ENCODE measurements around the gene PNPLA7.
"Not testable (repeated sequence)": the region's sequence is repeated elsewhere in the genome, so short reads cannot be mapped to it uniquely, and the experiment has no call there.

The PNPLA7 gene

GRCh38 chr9:137459152-137459600 lies 91.0 kb downstream of the PNPLA7 start, which contains the start of gene NSMF:
Gene NSMF, minus strand, starts transcription at chr9:137459334. Its CDS starts 232 bp downstream, at chr9:137459102.
- DNase-seq = peak; percentile 93 to 97

GRCh38 chr9:137458194-137459151 lies 91.7 kb downstream of the PNPLA7 start:
- DNase-seq = no peak

- DNase-seq = no peak
Measured at GRCh38 chr9:137457406-137458193, 92.6 kb downstream of the PNPLA7 start.

- no peak for DNase-seq
Measured at GRCh38 chr9:137456864-137457405, 93.3 kb downstream of the PNPLA7 start.

- DNase-seq = no peak
Measured at GRCh38 chr9:137456061-137456863, 93.9 kb downstream of the PNPLA7 start.

GRCh38 chr9:137455359-137455991 lies 94.7 kb downstream of the PNPLA7 start:
- no peak for DNase-seq

GRCh38 chr9:137454597-137455358 lies 95.4 kb downstream of the PNPLA7 start:
- no peak for DNase-seq

GRCh38 chr9:137454145-137454596 lies 96.0 kb downstream of the PNPLA7 start:
- peak; percentile 48 to 54 for DNase-seq

GRCh38 chr9:137453643-137454081 lies 96.5 kb downstream of the PNPLA7 start:
- peak; percentile 60 to 62 for DNase-seq

GRCh38 chr9:137452761-137453642 lies 97.2 kb downstream of the PNPLA7 start:
- DNase-seq = no peak

- DNase-seq = no peak
Measured at GRCh38 chr9:137452006-137452760, 98.0 kb downstream of the PNPLA7 start.

GRCh38 chr9:137451264-137452005 lies 98.8 kb downstream of the PNPLA7 start:
- DNase-seq = not testable (repeated sequence)

GRCh38 chr9:137450539-137451222 lies 99.5 kb downstream of the PNPLA7 start:
- not testable (repeated sequence) for DNase-seq

- peak; percentile 71 to 76 for DNase-seq
Measured at GRCh38 chr9:137449931-137450538, 100.2 kb downstream of the PNPLA7 start.

GRCh38 chr9:137449081-137449844 lies 100.9 kb downstream of the PNPLA7 start:
- DNase-seq = no peak

- no peak for DNase-seq
Measured at GRCh38 chr9:137448602-137448962, 101.6 kb downstream of the PNPLA7 start.

All from activated CD4-positive, alpha-beta T cell treated with anti-CD3 and anti-CD28 coated beads for 4 hours (primary cell).